ENCODE data around the gene ZP1. TPM values are rescaled to one million over a fixed set of nuclear protein-coding genes. Genes with fewer than 3 reads are reported as not detected.
A peak's percentile ranks its signal among the peaks of the same experiment; 100 is the strongest.

Gene ZP1
- total and polyA plus RNA-seq, 2 of the 8 experiments (the other 6 are each of a cell fraction or from before 2014, with no cell fraction given), result not detected

DNA sequence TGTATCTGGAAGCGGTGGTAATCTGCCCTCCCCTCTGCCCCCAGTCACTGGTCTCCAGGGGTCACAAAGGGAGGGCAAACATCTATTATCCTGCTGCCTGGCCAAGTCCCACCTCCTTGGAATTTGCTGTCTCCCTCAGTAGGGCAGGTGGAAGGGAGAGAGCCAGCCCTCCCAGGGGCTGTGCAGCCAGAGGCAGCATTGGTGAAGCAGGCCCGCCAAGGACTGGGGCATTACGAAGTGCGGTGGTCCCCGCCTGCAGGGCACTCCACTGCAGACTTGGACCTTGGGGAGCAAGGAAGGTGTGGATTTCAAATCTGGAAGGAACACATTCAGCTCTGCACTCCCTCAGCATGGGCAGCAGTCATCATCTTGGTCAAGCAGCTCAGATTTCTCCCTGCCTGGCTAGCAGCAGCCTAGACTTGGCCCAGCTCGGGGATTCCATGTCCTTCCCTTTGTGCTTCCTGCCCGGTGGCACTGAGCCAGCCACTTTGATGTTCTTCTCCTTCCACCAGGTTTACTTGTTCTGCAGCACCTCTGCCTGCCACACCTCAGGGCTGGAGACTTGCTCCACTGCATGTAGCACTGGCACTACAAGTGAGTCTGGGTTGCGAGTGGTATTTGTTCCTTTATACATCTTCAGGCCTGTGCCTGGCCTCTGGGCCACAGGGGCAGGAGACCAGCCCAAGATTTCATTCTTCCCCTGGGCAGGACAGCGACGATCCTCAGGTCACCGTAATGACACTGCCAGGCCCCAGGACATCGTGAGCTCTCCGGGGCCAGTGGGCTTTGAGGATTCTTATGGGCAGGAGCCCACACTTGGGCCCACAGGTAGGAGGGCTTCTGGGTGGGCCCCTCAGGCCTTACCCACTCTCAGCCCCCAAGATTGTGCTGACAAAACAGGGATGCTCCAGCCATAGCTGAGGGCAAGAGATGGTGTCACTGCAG, 7.4 kb downstream of the ZP1 start:
- CTCF ChIA-PET (ENCODE audit: partially characterized antibody), result interaction anchor here (1.1 to 9.5 kb wide), 6 partner anchors 14 to 100 kb away, joined by 3 to 52 read pairs (median 10); no protein-coding TSS in a partner anchor
- no peak overlapping the region for H3K4ac ChIP-seq (replicated peaks; ENCODE audit: insufficient read length, low read depth, low read length)
- WGBS, 2 experiments (ENCODE audit: extremely low coverage in 1 of 2, insufficient coverage in 1 of 2, insufficient read length in 1 of 2, insufficient replicate concordance in 2 of 2, low coverage in 1 of 2, low lambda C conversion rate in 2 of 2, missing lambda C conversion rate in 1 of 2), result 83% methylated on average over 13 of the region's 13 CpGs; no CpG with 5 or more reads in 1 of the 2 experiments

More for the DNA sequence above, 7.4 kb downstream of the ZP1 start:
- H2BK20ac ChIP-seq (ENCODE audit: low read length), result no peak overlapping the region
- H3K23me2 ChIP-seq (ENCODE audit: low read depth, low read length), result no peaks in the 10 kb centered on the region
- H2AK5ac ChIP-seq (ENCODE audit: low read depth, low read length), result no peak overlapping the region
- H3K9ac ChIP-seq (replicated peaks in 1 of 4; ENCODE audit: extremely low read depth in 1 of 4, low read depth in 3 of 4, low read length in 3 of 4), result no peak overlapping the region
- H3K56ac ChIP-seq (replicated peaks; ENCODE audit: insufficient read length, low read depth, low read length), result no peak overlapping the region
- no peak overlapping the region for H2BK5ac ChIP-seq (ENCODE audit: low read depth, low read length)
- H3K27ac ChIP-seq (ENCODE audit: low read depth, low read length), result no peak overlapping the region
- no peak overlapping the region for H2BK12ac ChIP-seq (ENCODE audit: low read depth, low read length)
- TF ChIP-seq ASH2L (IDR thresholded peaks at IDR 0.05; ENCODE audit: low read length) (no peak), SRF (IDR thresholded peaks at IDR 0.05; ENCODE audit: low read depth, low read length) (no peak), RFX5 (IDR thresholded peaks at IDR 0.05; ENCODE audit: borderline replicate concordance, low read depth, low read length) (no peak), RXRA (IDR thresholded peaks at IDR 0.05; ENCODE audit: insufficient read depth, low read depth, low read length) (no peak), YY1 (IDR thresholded peaks at IDR 0.05; ENCODE audit: low read depth, low read length) (no peak), EGR1 (IDR thresholded peaks at IDR 0.05; ENCODE audit: borderline replicate concordance, low read depth, low read length) (no peak)
- TF ChIP-seq, protein P1, sequence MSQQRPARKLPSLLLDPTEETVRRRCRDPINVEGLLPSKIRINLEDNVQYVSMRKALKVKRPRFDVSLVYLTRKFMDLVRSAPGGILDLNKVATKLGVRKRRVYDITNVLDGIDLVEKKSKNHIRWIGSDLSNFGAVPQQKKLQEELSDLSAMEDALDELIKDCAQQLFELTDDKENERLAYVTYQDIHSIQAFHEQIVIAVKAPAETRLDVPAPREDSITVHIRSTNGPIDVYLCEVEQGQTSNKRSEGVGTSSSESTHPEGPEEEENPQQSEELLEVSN (IDR thresholded peaks at IDR 0.05), result no peak
- no peak overlapping the region for H4K91ac ChIP-seq (replicated peaks; ENCODE audit: insufficient read length, low read length)
- H3K23ac ChIP-seq (ENCODE audit: insufficient read length), result no peak overlapping the region
- no peak overlapping the region for H3K4me2 ChIP-seq (ENCODE audit: insufficient read depth in 1 of 2, low read depth in 2 of 2, low read length in 2 of 2)
- no peaks in the 10 kb centered on the region for H3K36me3 ChIP-seq (ENCODE audit: control insufficient read depth in 2 of 4, insufficient read depth in 4 of 4, low read length in 3 of 4)
- DNase-seq (ENCODE audit: low read depth in 1 of 2, low spot score in 2 of 2) (no peak), FAIRE-seq (no peak)
- H3K9me3 ChIP-seq (ENCODE audit: insufficient read depth in 2 of 2, low read depth in 1 of 2, low read length in 1 of 2), result no peaks in the 10 kb centered on the region
- no peak overlapping the region for H3K14ac ChIP-seq (ENCODE audit: insufficient read length)
- no peaks in the 10 kb centered on the region for H4K20me1 ChIP-seq (replicated peaks in 1 of 2; ENCODE audit: control insufficient read depth in 1 of 2, insufficient read depth in 2 of 2, low read length in 2 of 2)
- H3K79me1 ChIP-seq (ENCODE audit: low read depth, low read length), result no peaks in the 10 kb centered on the region
- POLR2A ChIA-PET (ENCODE audit: partially characterized antibody), result interaction anchor here (0.6 to 1.9 kb wide), 5 partner anchors 13 to 37 kb away, joined by 3 to 6 read pairs (median 4); no protein-coding TSS in a partner anchor
- H3K4me3 ChIP-seq (ENCODE audit: extremely low read depth in 1 of 4, insufficient read depth in 2 of 4, low read depth in 3 of 4, low read length in 4 of 4), result no peak overlapping the region
- no peaks in the 10 kb centered on the region for H3K79me2 ChIP-seq (ENCODE audit: control insufficient read depth in 1 of 2, insufficient read depth in 2 of 2, low read length in 2 of 2)
- no peaks in the 10 kb centered on the region for H3K27me3 ChIP-seq (replicated peaks in 1 of 4; ENCODE audit: control insufficient read depth in 3 of 4, extremely low read depth in 1 of 4, insufficient read depth in 3 of 4, low read length in 3 of 4)
- H4K5ac ChIP-seq (ENCODE audit: insufficient read length, low read depth, low read length), result no peak overlapping the region
- peak overlapping the region; percentile 29; the same call in 1 of the 2 replicates for H4K8ac ChIP-seq (ENCODE audit: extremely low read depth, insufficient read depth, low read length)
- H3K4me1 ChIP-seq (replicated peaks in 1 of 4; ENCODE audit: control insufficient read depth in 3 of 4, insufficient read depth in 4 of 4, low read length in 3 of 4), result peaks cover 0 to 4% (median 0%) of the 10 kb centered on the region in 4 experiments; a peak in 4 of 7 replicates
- H2BK120ac ChIP-seq (replicated peaks; ENCODE audit: low read depth, low read length), result no peak overlapping the region
- no peak overlapping the region for H2AFZ ChIP-seq (ENCODE audit: low read length)
- no peak overlapping the region for H2BK15ac ChIP-seq (ENCODE audit: low read length)
- no peak overlapping the region for H3K18ac ChIP-seq (ENCODE audit: extremely low read depth, low read length)
